Cardiac fibroblast (primary cell): Measurements from ENCODE around the gene FRK.
A peak's percentile ranks its signal among the peaks of the same experiment; 100 is the strongest.
"Not testable (repeated sequence)": the region's sequence is repeated elsewhere in the genome, so short reads cannot be mapped to it uniquely, and the experiment has no call there.

ENCODE experiments used
- DNase-seq, 2 donors: peaks; one replicate each; pipeline versions ENCODE4 v3.0.0 to v3.0.0-alpha.2; 2010; ENCODE audit warnings: low read depth in 2 of 2
- H3K4me3 ChIP-seq, 2 donors: replicated peaks in 1 of 2; 1 replicate in 1 of 2; 2 replicates in 1 of 2; pipeline ENCODE4 v1.5.1; 2011; ENCODE audit warnings: low read depth in 2 of 2, low read length in 2 of 2, mild to moderate bottlenecking in 2 of 2, moderate library complexity in 1 of 2
- TF ChIP-seq, protein P1 (sequence below): IDR thresholded peaks from one replicate; pipeline ENCODE4 v1.5.1; 2011; ENCODE audit warnings: low read depth, mild to moderate bottlenecking, low read length, inconsistent platforms

The FRK gene

DNA sequence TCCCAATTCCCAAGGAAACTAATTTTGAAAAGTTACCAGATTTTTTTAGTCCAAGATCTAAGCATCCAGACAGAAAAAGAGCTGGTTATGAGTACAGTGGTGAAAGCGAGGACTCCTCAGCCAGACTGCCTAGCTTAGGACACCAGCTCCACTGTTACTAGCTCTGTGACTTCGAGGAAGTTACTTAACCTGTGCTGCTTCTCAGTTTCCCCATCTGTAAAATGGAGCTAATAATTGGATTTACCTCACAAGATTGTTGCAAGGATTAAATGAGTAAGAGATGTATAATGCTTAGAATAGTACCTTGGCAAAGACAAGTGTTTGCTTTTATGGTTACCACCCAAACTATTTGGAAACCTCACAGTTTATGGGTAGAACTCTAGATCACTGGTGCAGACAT lies 41.1 kb upstream of the FRK start:
- DNase-seq, result no peak
- H3K4me3 ChIP-seq, result peak overlapping the region; percentile 78 to 83
- TF ChIP-seq, protein P1, sequence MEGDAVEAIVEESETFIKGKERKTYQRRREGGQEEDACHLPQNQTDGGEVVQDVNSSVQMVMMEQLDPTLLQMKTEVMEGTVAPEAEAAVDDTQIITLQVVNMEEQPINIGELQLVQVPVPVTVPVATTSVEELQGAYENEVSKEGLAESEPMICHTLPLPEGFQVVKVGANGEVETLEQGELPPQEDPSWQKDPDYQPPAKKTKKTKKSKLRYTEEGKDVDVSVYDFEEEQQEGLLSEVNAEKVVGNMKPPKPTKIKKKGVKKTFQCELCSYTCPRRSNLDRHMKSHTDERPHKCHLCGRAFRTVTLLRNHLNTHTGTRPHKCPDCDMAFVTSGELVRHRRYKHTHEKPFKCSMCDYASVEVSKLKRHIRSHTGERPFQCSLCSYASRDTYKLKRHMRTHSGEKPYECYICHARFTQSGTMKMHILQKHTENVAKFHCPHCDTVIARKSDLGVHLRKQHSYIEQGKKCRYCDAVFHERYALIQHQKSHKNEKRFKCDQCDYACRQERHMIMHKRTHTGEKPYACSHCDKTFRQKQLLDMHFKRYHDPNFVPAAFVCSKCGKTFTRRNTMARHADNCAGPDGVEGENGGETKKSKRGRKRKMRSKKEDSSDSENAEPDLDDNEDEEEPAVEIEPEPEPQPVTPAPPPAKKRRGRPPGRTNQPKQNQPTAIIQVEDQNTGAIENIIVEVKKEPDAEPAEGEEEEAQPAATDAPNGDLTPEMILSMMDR, result no peak

DNA sequence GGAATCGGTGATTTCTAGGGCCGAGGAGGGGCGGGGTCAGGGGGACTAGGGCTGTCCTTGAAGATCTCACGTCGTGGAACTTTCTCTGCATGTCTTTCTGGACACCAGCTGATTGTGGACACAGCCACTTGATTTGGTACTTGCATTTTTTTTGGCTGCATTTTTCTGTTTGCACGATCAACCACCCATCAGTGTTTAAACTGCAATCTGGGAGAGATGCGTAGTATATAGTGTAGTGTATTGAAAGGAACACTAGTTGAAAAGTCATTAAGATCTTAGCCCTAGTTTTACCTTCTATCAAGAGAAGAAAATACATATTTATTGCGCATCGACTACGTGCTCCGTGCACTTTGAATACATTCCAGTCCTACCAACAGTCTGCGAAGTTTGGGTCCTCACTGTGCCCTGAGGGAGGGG lies 40.6 kb upstream of the FRK start:
- TF ChIP-seq, protein P1, result no peak
- no peak for DNase-seq
- peak overlapping the region; percentile 78 to 83 for H3K4me3 ChIP-seq

DNA sequence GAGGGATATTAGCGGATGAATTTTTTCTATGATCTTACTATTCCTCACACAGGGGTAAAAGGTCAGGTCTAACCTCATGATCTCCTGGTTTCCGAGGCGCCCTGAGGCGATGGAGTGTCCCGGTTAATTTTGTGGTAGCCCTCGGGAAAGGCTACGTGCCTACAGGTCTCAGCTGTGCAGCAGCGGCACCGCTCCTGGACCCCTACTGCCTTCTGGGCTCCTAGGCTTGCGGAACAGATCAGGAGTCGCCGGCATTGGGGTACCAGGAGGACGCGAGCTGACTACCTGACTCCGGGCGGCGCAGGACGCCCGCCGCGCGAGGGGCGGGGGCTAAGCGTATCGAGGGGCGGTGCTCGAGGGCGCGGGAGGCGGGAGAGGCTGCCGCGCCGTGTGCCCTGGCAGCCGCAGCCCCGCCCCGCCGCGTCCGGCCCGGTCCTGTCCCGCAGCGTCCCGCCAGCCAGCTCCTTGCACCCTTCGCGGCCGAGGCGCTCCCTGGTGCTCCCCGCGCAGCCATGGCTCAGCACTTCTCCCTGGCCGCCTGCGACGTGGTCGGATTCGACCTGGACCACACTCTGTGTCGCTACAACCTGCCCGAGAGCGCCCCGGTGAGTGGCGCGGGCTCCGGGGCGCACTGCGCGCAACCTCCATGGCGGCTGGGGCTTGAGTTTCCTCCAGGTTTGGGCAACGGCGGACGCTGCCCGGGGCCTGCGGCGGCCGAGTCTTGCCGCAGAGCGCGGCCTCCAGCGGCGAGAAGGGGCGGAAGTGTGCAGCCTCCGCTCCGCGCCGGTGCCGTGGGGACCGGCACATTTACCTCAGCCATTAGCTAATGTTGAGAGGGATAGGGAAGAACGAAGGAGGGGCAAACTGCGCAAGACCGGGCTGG lies 40.0 kb upstream of the FRK start, which contains the start of gene NT5DC1:
TSS of gene NT5DC1 (plus strand) at position 435 of the 883 bp plus-strand sequence. CDS start at position 513, 78 bp downstream.
- DNase-seq, result peak; percentile 73 to 80
- TF ChIP-seq, protein P1, result peak; percentile 28
- peak within 1 kb of the TSS; percentile 78 to 83 for H3K4me3 ChIP-seq

DNA sequence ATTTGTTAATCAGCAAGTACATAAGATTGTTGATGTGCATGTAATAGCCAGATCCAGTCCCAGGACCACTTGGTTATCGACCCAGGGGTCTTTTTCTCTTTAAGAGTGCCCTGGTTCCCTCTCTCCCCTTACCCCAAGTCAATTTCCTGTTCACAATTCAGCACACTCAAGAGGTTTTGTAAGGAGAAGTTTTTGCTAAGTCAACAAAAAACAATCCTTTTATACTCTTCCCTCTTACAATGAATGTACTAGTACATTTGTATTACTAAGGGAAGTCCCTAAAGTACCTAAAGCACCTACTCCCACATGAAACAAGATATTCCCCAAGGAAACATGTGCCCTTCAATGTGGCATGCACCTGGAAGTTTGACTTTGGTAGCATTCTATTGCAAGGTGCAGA lies 38.3 kb upstream of the FRK start:
- H3K4me3 ChIP-seq, result no peak overlapping the region
- no peak for DNase-seq
- TF ChIP-seq, protein P1, result no peak

DNA sequence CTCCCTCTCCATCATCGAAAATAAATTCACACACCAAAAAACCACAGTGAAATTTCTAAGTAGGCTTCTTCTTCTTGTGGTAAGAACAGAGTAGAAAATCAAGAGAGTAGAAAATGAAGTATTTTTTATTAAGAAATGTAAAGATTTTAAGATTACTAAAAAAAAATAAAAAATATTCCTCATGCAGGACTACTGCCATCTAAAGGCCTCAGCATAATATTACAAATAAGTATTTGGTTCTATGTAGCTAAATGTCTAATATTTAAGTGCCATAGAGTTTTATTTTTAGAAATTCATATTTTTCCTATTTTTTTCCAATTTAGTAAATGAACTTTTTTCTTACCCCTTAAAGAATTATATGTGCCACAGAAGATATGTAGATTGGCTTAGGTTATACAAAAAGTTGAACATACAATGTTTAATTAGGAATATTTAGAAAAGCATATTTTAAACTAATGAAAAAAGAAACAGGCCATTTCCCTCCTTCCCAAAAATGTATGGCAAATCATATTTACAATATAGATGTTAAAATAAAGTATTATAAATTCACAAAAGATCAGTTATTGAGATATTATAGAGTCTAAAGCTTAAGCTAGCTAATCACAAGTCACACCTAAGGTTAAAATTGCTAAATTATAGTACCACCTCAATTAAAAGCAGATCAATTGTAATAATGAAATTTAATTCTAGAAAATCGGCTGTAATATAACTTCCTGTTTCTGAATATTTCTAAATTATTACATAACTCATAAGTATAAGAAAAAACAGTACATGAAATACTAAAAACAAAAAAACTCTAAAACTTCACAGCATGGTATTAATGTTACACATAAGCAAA lies 36.5 kb upstream of the FRK start:
- DNase-seq, result peak; percentile 45 to 47
- H3K4me3 ChIP-seq, result no peak overlapping the region
- TF ChIP-seq, protein P1, result peak; percentile 53

DNA sequence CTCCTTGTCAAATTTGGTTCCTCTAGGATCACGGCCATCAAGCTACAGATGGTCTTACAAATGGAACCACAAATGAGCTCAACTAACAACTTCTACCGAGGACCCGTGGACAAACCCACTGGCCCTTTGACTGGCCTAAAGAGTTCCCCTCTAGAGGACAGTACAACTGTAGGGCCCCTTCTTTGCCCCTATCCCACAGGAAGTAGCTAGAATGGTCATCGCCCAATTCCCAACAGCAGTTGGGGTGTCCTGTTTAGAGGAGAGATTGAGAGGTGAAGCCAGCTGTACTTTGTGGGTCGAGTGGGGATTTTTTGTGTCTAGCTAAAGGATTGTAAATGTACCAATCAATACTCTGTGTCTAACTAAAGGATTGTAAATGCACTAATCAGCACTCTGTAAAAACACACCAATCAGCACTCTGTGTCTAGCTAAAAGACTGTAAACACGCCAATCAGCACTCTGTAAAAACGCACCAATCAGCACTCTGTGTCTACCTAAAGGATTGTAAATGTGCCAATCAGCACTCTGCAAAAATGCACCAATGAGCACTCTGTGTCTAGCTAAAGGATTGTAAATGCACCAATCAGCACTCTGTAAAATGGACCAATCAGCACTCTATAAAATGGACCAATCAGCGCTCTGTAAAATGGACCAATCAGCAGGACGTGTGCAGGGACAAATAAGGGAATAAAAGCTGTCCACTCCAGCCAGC lies 35.5 kb upstream of the FRK start:
- H3K4me3 ChIP-seq, DNase-seq: not testable (repeated sequence)
